OCI-M2 (cell line): ENCODE results near the gene THRAP3.
"Not testable (repeated sequence)": the region's sequence is repeated elsewhere in the genome, so short reads cannot be mapped to it uniquely, and the experiment has no call there.

Source experiments
- DNase-seq: peaks from one replicate; lab custom pipeline; 2025; ENCODE audit not compliant: unreplicated experiment; lab: John Stamatoyannopoulos, UW

Gene THRAP3

DNA sequence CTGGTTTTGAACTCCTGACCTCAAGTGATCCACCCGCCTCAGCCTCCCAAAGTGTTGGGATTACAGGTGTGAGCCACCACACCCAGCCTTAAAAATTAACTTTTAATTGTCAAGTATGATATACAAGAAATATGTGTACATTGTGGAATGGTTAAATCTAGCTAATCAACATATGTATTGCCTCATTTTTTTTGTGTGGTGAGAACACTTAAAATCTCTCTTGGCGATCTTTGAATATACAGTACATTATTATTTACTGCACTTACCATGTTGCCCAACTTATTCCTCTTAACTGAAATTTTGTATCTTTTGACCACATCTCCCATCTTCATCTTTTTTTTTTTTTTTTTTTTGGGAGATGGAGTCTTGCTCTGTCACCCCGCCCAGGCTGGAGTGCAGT lies 23.3 kb downstream of the THRAP3 start:
- DNase-seq = no peak

- no peak for DNase-seq
Measured at GRCh38 chr1:36248250-36248894, 24.1 kb downstream of the THRAP3 start.

DNA sequence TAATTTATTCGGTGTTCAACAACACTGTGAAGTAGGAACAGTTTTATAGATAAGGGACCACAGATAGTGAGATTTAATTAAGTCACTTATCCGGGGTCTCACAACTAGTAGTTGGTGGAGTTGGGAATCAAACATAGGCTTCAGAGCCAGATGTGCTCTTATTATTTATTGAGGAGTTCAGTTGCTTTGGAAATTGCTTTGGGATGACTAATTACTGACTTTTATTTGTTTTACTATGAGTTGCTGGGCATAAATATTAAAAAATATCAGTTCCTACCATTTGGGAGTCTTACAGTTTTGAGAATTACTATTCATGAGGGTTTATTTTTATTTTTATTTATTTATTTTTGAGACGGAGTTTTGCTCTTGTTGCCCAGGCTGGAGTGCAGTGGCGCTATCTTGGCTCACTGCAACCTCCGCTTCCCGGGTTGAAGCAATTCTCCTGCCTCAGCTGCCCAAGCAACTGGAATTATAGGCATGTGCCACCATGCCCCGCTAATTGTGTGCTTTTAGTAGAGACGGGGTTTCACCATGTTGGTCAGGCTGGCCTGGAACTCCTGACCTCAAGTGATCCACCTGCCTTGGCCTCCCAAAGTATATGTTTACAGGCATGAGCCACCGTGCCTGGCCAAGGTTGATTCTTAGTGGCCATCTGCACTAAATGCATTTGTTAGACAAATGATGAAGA lies 27.7 kb downstream of the THRAP3 start:
- DNase-seq = no peak

DNA sequence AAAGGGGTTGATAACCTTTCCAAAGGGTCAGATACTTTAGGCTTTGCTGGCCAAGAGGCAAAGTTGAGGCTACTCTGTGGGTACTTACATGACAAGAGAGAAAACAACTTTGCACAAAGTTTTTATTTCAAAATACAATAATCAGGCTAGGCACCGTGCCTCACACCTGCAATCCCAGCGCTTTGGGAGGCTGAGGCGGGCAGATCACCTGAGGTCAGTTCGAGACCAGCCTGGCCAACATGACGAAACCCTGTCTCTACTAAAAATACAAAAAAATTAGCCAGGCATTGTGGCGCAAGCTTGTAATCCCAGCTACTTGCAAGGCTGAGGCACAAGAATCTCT lies 28.2 kb downstream of the THRAP3 start:
- not testable (repeated sequence) for DNase-seq

DNA sequence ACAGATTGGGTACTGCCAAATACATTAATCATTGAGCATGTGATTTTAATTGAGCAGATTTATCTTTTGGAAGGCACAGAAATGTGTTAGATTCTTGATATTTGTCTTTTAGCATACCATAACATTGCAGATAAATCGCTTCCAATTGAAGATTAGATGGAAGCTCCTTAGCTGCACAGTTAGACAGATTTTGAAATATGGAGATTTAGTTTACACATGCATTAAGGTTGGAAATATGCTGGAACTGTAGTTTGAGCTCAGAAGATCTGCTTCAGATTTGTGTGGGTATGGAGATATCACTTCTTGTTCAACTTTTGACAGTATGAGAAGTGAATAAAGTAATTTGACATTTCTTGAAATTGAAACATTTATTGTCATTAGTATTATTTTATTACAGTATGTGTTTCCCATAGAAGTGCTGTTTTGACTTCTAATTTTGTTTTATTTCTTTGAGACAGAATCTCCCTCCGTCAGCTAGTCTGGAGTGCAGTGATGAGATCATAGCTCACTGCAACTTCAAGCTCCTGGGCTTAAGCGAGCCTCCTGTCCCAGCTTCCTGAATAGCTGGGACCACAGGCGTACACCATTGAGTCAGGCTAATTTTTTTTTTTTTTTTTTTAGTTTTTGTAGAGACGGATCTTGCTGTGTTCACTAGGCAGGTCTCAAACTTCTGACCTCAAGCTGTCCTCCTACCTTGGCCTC lies 29.1 kb downstream of the THRAP3 start:
- no peak for DNase-seq

GRCh38 chr1:36256558-36257374 lies 32.5 kb downstream of the THRAP3 start:
- DNase-seq = no peak

DNA sequence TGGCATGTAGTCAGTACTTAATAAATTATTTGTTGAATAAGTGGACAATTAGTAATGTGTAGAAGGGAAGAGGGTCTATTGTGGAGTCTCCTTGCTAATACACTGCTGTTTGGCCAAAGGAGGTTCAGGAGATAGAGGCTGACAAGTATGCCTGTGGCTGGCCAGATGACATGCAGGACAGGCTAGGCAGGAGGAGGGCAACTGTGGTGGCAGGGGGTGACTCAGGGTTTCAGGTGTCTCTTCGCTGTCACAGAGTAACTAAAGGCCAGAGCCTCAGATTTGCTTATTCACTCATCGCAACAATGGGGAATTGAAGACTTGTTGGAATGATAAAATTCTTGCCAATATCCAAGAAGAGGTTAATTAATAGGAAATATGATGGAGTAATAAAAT lies 33.1 kb downstream of the THRAP3 start:
- DNase-seq = no peak

DNA sequence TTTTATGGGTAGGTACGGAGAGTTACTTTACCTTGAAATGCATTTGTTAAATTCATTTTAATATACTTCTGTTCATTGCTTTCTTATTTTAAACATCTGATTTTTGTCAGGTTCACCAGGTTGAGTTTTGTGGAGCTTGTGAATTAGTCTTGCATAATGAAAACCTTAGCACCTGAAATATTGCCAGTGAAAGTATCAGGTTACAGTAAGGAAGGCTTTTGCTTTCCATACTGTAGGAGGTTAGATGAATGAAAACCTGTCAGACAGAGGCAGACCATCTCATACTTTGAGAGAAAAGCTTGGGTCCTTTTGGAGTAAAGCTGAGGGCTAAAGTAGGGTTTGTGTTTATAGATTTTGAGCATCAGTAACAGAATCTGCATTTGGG lies 34.7 kb downstream of the THRAP3 start:
- DNase-seq = no peak

GRCh38 chr1:36268981-36269380 lies 44.7 kb downstream of the THRAP3 start:
- DNase-seq = no peak

- no peak for DNase-seq
Measured at GRCh38 chr1:36269408-36269838, 45.2 kb downstream of the THRAP3 start.

- DNase-seq = no peak
Measured at GRCh38 chr1:36273024-36273423, 48.8 kb downstream of the THRAP3 start.

DNA sequence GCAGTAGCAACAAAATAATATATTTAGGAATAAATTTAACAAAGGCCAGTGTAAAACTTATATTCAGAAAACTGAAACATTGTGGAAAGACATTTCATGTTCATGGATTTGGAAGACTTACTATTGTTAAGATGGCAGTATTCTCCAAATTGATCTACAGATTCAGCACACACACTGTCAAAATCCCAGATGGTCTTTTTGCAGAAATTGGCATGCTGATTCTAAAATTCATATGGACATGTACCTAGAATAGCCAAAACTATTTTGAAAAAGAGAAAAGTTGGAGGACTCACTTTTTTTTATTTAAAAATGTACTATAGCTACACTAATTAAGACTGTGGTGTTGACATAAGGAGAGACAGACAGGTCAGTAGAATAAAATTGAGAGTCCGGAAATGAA lies 50.0 kb downstream of the THRAP3 start:
- no peak for DNase-seq

DNA sequence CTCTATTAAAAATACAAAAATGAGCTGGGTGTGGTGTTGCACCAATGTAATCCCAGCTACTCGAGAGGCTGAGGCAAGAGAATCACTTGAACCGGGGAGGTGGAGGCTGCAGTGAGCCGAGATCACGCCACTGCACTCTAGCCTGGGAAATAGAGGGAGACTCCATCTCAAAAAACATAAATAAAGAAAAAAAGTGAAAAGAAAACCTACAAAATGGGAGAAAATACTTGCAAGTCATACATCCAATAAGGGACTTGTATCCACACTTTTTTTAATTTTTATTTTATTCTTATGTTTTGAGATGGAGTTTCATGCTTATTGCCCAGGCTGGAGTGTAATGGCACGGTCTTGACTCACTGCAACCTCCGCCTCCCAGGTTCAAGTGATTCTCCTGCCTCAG lies 52.4 kb downstream of the THRAP3 start:
- no peak for DNase-seq

DNA sequence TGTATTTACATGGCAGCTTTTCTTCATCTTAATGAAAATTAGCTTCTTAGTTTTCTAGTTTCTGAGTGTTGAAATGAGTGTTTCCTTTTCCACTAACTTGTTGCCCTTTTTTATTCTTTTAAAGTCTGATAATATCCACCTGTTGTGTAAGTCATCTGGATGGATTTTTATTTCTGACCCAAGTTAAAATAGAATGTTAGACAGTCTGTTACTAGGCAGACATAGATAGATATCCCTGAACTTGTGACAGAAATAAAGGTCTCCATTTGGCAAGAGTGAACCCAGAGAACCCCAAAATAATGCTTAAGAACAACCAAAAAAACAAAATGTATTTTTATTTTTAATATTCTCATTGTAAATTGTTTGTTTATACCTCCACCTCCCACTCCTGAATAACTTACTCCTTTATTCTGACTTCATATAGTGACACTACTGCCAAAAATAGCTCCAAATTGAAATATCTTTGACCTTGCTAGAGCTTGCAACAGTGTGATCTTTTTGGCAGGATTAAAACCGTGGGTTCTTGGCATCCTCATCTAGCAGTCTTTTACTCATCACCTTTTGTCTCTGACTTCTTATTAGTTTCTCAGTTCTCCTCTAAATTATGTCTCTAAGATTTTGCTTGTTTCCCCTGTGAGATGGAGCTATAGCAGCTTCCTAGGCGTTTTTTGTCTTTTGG lies 55.0 kb downstream of the THRAP3 start:
- DNase-seq = no peak

- no peak for DNase-seq
Measured at GRCh38 chr1:36279789-36280296, 55.6 kb downstream of the THRAP3 start.

DNA sequence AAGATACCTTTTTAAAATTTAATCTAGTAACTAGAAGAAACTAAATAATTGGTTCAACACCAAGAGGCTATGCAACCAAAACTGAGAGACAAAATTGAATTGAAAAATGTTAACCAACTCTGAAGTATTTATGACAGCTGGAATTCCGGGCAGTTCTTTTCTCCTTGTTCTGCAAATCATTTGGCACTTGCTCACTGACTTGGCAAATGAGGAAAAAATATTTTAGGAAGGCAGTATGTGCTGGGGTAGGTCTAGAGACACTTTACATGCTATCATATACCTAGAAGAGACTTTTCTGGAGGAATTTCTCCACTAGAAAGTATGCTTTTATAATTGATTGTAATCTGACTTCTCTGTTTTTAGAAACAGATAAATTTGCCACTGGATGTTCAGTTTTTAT lies 59.8 kb downstream of the THRAP3 start:
- DNase-seq = no peak

DNA sequence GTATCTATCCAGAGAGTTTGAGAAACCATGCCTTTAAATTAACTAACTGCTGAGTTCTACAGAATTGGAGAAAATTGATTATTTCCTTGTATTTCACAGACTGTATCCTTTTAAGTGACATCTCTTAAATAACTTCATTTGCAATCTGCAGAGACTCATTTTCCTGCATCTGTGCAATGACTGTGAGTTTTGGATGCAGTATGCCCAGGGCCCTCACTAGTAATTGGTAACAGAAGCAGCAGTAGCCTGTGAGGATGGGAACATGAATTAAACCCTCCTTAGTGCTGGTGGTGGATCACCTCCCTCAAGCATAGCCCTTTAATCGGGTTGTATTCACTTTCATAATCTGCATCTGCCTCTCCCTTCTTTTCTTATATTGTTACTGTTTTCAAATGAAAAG lies 60.3 kb downstream of the THRAP3 start:
- DNase-seq = no peak

GRCh38 chr1:36285443-36286101 lies 61.3 kb downstream of the THRAP3 start:
- no peak for DNase-seq

DNA sequence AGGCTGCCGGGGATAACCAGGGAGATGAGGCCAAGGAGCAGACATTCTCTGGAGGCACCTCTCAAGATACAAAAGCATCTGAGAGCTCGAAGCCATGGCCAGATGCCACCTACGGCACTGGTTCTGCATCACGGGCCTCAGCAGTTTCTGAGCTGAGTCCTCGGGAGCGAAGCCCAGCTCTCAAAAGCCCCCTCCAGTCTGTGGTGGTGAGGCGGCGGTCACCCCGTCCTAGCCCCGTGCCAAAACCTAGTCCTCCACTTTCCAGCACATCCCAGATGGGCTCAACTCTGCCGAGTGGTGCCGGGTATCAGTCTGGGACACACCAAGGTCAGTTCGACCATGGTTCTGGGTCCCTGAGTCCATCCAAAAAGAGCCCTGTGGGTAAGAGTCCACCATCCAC lies 62.6 kb downstream of the THRAP3 start:
- no peak for DNase-seq

GRCh38 chr1:36287595-36287994 lies 63.4 kb downstream of the THRAP3 start:
- DNase-seq = no peak
